GM18909 (cell line): ENCODE data around the gene IKZF5.
A peak's percentile ranks its signal among the peaks of the same experiment; 100 is the strongest.

ENCODE experiments used
- ATAC-seq: cut with Tn5 transposase; IDR thresholded peaks from one replicate; pipeline ENCODE4 v1.9.1; 2021; ENCODE audit warnings: mild to moderate bottlenecking; ENCODE audit not compliant: unreplicated experiment, poor library complexity

IKZF5 gene

GRCh38 chr10:122986335-122986734 is 22.3 kb downstream of the IKZF5 start:
- no peak for ATAC-seq

DNA sequence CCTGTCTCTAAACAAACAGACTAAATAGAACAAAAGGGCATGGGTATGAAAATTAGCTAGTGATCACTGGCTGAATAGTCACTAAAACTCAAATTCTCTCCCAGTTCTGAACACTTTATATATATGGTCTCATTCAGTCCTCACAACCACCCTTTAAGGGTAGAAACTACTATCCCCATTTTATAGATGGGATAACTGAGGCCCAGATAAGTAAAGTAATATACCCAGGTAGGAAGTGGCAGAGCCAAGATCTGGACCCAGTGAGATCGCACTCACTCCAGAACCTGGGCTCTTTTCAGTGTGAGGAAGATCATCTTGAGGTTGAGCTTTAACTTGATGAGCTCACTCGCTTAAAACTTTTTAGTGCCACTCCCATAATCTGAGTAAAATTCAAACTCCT is 23.9 kb downstream of the IKZF5 start:
- ATAC-seq: no peak

- no peak for ATAC-seq
These were observed 24.7 kb downstream of the IKZF5 start for GRCh38 chr10:122983898-122984297.

GRCh38 chr10:122981066-122981464 is 27.5 kb downstream of the IKZF5 start:
- no peak for ATAC-seq

DNA sequence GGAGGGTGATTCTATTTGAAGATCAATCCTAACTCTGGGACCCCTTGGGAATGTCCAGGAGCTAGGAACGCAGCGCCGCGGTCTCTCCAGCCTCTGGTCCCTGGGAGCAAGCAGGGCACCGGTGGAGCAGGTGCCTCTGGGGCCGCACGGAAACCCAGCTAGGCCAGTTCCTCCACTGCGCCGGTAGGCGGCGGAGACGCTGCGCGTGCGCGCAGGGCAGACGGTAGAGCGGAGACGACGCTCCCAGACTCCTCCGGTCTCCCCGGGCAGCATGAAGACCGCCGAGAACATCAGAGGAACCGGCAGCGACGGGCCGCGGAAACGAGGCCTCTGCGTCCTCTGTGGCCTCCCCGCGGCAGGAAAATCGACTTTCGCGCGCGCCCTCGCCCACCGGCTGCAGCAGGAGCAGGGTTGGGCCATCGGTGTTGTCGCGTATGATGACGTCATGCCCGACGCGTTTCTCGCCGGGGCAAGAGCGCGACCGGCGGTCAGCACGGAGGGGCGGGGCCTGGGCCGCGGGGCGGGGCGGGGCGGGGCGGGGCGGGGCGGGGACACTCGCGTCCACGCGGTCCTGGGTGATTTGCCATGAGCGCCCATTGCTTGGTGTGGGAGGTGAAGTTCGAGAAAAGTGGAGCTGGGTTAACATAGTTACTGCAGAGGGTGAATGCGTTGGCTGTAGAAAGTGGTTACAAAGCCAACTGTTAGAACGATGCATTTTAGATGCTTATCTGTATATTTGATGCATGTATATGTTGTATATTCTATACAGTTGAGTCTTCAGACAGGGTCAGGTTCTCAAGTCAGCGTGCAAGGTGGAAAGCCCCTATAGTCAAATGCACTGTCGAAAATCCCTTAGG is 28.2 kb downstream of the IKZF5 start, which contains the start of gene PSTK:
TSS of gene PSTK (plus strand) at position 193 of the 857 bp plus-strand sequence. CDS start at position 272, 79 bp downstream.
- peak; percentile 96 for ATAC-seq

GRCh38 chr10:122974543-122975064 is 34.0 kb downstream of the IKZF5 start:
- no peak for ATAC-seq

- no peak for ATAC-seq
These were observed 34.6 kb downstream of the IKZF5 start for GRCh38 chr10:122974023-122974422.

DNA sequence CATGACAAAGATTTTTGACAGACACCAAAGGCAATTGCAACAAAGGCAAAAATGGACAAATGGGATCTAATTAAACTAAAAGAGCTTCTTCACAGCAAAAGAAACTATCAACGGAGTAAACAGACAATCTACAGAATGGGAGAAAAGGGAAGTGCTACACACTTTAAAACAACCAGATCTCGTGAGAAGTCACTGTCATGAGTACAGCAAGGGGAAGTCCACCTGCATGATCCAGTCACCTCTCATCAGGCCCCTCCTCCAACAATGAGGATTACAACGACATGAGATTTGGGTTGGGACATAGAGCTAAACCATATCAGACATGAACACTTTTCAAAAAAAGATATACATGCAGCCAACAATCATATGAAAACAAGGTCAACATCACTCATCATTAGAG is 39.9 kb downstream of the IKZF5 start:
- ATAC-seq: no peak

GRCh38 chr10:122966879-122967278 is 41.7 kb downstream of the IKZF5 start:
- no peak for ATAC-seq

DNA sequence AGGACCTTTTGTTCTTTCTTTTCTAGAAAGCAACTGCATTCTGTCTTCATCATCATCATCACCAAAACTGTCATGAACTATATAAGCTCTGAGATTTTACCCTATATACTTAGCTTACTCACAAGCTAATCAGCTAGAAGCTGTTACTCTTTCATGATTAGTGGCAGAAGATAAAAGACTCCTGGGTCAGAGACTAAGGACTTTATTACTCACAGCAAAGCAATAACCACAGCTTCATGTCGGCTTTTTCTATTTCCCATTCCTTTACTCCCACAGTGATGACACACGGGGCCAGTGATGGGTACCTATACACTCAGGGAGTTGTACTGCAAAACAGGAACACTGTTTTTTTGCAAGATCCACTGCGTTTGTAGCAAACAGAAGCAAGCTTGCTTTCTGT is 46.2 kb downstream of the IKZF5 start:
- no peak for ATAC-seq

GRCh38 chr10:122957474-122957873 is 51.1 kb downstream of the IKZF5 start:
- no peak for ATAC-seq

GRCh38 chr10:122955892-122956291 is 52.7 kb downstream of the IKZF5 start:
- no peak for ATAC-seq

DNA sequence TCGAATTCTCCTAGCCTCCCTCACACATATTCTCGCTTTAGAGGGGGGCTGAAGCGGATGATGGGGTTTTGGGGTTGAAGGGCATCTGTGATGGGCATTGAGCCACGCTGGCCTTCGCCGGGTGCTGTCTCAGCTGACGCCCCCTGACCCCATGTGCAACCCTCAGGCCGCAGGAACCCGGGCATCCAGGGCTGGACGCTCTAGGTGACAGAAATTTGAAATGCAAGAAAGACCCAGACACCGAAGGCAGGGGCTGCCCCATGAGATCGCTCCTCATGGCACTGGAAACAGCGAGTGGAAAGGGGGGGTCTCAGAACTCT is 53.9 kb downstream of the IKZF5 start:
- ATAC-seq: no peak

DNA sequence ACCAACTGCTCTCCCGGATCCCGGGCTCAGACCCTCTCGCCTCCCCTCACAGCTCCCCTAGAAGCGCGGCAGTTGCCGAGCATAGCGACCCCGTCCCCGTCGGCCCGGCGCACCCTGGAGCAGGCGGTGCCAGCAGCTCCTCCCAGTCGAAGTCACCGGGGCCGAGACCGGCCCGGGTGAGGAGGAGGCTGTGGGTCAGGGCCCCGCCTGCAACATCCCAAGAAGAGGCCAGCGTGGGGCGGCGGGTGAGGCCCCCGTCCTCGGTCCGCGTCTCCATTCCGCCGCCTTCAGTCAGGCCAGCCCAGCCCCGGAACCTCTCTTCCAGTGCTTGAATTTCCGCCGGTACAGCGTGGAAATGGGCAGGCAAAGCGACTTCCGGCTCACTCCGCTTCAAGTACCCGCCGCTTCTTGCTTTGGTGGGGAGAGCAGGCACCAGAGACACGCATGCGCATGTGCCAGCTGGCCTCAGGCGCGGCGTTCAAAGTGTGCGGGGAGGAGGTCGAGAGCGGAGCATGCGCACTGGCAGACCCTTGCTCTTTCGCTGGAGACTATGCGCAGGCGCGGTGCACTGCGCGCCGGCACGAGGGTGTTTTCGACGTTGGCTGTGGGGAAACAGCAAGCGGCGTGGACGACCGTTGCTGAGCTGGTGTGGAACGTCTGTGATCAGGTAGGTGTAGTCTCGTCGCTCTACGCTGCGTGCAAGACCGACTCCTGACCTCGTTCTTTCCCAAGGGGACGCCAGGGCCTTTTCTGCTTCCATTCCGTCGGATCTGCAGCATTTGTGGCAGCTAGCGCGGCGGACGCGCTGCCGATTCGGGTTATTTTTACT is 54.5 kb downstream of the IKZF5 start, which contains the start of gene C10orf88:
TSS of gene C10orf88 (minus strand) at position 326 of the 829 bp plus-strand sequence. CDS start at position 277, 49 bp downstream.
- peak; percentile 97 for ATAC-seq

DNA sequence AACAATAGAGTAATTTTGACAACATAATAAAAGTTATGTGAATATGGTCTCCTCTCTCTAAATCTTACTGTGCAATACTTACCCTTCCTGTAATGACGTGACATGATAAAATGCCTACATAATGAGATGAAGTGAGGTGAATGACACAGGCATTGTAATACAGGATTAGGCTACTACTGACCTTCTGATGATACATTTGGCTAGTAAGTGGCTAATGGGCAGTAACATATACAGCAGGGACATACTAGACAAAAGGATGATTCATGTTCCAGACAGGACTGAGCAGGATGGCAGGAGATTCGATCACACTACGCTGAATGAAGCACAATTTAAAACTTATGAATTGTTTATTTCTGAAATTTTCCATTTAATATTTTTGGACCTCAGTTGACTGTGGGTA is 59.3 kb downstream of the IKZF5 start:
- ATAC-seq: no peak
